NCI-H345 treated with DMSO at 0.1 percent for 48 hours (cell line): ENCODE measurements around the gene ICA1.

Source experiments
- DNase-seq: peaks from one replicate; lab custom pipeline; 2025; ENCODE audit not compliant: unreplicated experiment; lab: John Stamatoyannopoulos, UW

The ICA1 gene

DNA sequence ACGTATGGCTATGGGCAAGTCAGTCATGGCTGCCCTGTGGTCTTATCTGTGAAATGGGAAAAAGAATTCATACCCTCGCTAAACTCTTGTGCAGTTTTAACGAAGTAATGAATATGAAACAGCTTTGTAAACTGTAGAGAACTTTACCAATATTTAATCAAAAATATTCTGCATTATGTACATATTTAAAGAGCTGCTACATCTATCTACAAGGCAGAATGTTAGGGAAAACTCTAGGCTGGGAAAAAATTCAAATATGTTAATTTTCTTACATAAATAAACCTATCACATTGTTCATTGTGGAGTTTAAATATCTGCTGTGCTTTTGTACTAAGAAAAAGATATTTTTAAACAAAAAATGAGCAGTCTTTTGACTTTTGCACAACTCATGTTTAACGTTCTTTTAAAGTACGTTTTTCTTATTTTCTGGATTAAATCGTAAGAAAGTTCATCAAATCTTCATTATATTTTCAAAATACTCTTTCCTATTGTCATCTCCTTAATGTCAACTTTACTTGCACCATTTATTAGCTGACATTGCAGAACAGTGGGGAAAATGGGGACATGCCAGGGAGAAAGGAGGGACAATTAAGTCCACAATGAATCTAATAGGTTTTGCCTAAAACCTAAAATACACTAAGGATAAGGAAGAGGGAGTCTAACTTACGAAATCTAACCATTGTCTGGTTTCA, 57.5 kb downstream of the ICA1 start:
- no peak for DNase-seq

- DNase-seq: no peak
These were observed 60.0 kb downstream of the ICA1 start for GRCh38 chr7:8201846-8202441.

DNA sequence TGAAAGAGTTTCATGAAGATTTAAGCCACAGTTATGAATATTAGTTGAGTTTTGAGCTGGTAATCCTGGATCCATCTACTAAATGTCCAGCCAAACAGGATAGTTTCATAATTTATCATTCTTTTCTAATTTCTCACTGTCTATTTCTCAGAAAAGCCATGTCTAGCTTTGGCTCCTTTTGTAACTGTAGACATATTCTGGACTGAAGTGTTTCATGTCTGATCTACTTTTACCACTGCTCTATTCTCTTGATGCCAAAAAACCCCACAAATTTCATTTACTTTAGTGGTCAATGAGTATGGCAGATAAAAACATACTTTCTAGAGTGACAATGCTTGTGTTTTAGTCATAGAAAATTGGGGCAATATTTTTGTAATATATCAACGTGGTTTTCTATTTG, 61.2 kb downstream of the ICA1 start:
- no peak for DNase-seq

- no peak for DNase-seq
These were observed 61.7 kb downstream of the ICA1 start for GRCh38 chr7:8200316-8200715.

GRCh38 chr7:8197994-8198698, 63.8 kb downstream of the ICA1 start:
- no peak for DNase-seq

- no peak for DNase-seq
These were observed 69.1 kb downstream of the ICA1 start for GRCh38 chr7:8192897-8193296.

- DNase-seq: peak; percentile 7
These were observed 71.7 kb downstream of the ICA1 start for GRCh38 chr7:8190119-8190895.

DNA sequence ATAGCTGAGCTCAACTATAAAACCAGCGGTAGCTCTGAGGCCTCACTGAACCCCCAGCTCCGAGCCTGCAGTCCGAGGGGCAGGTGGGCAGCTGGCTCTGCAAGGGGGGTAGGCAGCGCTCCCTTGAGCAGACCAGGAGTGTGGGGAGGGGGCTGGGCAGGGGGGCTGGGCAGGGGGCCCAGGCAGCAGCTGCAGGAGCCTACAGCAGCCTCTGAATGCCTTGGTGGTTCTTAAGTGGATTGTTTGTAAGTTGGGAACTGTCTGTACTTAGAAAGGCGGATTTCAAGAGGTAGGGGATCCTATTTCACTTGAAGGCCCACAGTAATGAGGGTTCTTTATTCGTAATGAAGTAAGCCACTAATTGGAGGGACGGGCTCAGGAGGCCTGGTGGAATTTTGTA, 72.3 kb downstream of the ICA1 start:
- no peak for DNase-seq

DNA sequence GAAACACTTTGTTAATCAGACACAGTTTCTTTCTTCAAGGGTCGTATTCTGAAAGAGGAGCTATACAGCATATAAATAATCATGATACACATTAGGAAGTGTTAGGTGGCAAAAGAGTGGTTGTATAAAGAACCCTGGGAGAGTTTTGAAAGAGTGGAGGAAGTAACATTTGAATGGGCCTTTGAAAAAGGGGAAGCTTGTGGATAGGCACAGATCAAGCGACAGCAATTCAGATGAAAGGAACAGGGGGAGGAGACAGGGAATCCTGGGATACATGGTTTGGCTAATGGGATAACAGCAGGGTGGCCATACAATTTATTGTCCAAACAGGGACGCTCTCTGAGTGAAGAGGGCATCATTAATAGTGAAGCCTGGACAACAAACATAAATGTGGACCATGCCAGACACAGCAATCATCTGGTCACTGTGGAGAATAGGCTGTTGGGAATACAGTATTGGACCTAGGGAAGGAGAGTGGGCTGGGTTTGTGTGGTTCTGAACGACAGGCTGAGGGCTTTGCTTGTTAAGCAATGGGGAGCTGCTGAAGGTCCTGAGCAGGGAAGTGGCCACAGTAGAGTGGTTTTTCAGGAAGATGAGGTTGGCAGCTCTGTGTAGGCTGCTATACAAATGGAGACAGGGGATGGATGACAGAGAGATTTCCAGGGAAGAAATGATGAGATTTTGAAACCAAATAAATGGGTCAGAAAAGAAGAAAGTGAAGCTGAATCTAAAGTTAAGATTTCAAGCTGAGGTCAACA, 75.9 kb downstream of the ICA1 start:
- DNase-seq: no peak

DNA sequence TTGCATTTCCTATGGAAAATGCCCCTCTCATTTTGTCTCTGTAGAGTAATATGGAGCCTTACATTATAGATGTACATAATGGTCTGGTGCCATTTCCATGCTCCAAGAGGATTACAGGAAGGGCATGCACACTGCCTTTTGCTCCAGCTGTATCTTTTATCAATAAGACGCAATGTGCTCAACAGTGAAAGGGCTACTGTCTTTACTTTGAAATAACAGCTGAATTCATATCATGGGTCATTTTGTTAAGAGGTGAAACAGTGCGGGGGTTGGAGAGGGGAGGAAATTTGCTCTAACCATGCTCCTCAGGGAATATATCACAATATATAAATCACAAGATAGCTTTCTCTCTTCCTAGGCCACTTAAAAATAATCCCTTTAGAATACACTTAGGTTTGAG, 77.7 kb downstream of the ICA1 start:
- DNase-seq: peak; percentile 34

DNA sequence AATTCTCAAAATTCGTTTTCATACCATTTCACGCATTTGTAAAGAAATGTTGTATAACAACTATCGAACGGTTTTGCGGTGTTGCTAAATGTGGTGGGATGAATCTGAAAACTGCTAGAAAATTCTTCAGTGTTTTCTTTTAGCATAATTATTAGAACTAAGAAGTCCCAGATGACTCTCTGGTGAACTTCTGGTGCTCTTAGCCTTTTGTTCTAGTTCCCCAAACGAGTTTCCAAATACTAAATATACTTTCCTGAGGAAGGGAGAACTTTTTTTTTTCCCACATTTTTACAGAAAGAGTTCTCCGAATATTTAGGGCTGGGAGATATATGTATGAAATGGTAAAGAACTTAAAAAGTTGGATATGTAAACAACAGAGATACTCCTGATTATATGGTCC, 82.5 kb downstream of the ICA1 start:
- no peak for DNase-seq

GRCh38 chr7:8178353-8178752, 83.6 kb downstream of the ICA1 start:
- DNase-seq: no peak

GRCh38 chr7:8177109-8177933, 84.6 kb downstream of the ICA1 start:
- no peak for DNase-seq

DNA sequence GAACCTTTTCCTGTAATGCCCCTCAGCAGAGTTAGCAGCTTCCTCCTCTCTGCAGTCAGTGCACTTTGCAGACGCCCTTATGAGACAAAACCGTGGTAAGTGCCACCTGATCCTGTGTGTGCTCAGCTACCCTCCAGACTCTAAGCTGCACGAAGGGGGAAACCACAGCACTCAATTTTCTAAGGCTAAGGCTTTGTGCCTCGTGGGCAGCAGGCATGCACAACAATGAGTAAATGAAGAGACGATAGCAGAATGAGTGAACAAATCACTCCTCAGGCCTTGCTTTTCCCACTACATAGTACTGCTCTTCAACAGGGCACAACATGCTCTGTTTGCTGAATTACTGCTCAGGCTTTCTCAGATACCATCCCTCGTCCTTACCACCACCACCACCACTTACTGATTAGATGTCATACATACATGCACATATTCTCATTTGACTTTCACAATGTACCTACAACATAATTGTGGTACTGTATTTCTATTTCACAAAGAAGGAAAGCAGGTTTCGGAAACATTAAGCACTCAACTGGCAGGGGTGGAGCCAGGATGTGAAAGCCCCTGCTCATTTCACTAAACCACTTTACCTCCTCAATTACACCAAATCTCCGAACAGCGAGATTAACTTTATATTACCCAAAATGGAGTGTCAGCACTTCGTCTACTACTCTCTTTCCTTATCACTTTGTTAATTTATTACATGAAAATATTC, 85.4 kb downstream of the ICA1 start:
- no peak for DNase-seq

DNA sequence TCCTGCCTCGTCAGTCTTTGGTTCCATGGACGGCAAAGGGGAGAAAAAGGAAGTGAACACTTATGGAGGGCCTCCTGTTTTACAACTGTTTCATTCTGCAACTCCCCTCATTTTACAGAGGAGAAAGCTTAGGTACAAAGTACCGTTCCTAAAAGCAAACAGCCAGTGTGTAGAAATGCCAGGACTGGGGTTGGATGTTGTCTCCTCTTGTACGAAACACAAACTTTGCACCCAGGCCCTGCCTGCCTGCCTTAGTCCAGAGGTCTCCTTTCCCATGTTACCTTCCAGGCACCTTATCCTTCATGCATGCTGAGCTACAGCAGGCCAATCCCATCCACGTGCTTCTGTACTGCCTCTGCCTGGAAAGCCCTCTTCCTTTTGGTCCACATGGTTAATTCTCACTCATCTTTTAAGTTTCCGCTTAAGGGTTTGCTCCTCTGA, 86.0 kb downstream of the ICA1 start:
- no peak for DNase-seq

DNA sequence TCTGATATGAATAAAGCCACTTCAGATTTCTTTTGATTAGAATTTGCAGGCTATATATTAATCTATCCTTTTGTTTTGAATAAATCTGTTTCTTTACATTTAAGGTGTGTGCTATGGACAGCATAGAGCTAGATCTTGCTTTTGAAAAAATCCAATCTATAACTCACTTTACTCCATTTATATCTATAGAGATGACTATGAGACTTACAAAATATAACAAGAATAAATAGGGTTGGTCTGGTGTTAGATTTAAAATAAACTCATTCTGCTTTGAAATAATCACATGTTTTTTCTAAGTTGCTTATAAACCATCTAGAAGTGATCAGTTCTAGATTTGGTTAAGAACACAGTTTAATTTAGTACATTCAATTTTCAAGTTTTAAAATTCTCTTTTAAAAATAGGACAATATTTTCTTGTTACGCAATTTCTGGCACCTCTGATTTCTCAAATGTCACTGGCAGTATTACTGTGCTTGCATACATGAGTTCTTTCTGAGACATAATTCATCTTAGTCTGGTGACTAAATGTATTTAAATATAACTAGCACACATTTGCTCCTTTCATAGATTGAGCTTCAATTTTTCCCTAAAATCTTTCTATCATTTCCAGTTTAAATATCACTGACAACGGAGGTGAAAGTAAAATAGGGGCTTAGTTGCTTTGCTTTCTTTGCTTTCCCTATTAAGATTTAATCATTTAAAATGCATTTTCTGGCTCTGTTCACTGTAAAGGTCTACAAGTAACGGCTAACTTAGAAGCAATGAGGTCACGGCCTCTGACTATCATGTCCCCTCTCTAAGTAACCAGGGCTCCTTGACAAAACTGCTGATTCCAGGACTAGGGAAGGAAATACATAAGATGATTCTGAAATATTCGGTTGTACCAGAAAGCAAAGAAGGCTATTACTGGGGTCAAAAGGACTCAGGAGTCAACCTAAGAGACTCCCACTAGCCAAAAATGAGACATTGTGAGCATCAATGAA, 89.3 kb downstream of the ICA1 start:
- no peak for DNase-seq

DNA sequence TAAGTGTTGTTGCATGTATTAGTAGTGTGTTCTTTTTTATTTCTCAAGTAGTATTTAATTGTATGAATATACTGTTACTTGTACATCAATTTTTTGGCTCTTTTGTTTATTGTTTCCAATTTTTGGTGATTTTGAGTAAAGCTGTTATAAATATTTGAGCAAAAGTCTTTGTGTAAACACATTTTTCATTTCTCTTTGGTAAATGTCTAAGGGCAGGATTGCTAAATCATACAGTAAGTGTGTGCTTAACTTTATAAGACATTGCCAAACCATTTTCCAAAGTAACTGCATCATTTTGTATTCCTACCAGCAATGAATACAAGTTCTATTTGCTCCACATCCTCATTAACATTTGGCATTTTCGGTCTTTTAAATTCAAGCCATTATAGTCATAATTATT, 92.8 kb downstream of the ICA1 start:
- no peak for DNase-seq

GRCh38 chr7:8168336-8168735, 93.6 kb downstream of the ICA1 start:
- no peak for DNase-seq
